Kidney epithelial cell (primary cell): ENCODE data around the gene ZNF22. TPM values are rescaled to one million over a fixed set of nuclear protein-coding genes. Genes with fewer than 3 reads are reported as not detected.

Experiments used
- DNase-seq: peaks from one replicate; pipeline ENCODE4 v3.0.0-alpha.2; 2010; ENCODE audit warnings: low read depth
- H3K27me3 ChIP-seq: 2 replicates; pipeline ENCODE4 v1.6.0; 2011; ENCODE audit warnings: low read length; ENCODE audit not compliant: control insufficient read depth, insufficient read depth
- H3K36me3 ChIP-seq: 2 replicates; pipeline ENCODE4 v1.5.1; 2011; ENCODE audit warnings: low read length; ENCODE audit not compliant: control insufficient read depth, insufficient read depth
- H3K4me3 ChIP-seq: 2 replicates; pipeline ENCODE4 v1.5.1; 2011; ENCODE audit warnings: low read depth, mild to moderate bottlenecking, control low read depth, low read length
- total RNA-seq: library from RNA; depleted of rRNA; stranded (reverse); fragments of >200 nt; gene quantifications from 2 replicates; pipeline ENCODE4 v1.2.3, GENCODE V29; 2015
- TF ChIP-seq, protein P1 (sequence below): IDR thresholded peaks from 2 replicates; pipeline ENCODE4 v1.5.1; 2011; ENCODE audit warnings: mild to moderate bottlenecking, moderate library complexity, low read length, control low read depth, inconsistent platforms; ENCODE audit not compliant: insufficient read depth, poor library complexity, severe bottlenecking

ZNF22 gene
- total RNA-seq, 1 donor from 2014 or later = 30.0 TPM

DNA sequence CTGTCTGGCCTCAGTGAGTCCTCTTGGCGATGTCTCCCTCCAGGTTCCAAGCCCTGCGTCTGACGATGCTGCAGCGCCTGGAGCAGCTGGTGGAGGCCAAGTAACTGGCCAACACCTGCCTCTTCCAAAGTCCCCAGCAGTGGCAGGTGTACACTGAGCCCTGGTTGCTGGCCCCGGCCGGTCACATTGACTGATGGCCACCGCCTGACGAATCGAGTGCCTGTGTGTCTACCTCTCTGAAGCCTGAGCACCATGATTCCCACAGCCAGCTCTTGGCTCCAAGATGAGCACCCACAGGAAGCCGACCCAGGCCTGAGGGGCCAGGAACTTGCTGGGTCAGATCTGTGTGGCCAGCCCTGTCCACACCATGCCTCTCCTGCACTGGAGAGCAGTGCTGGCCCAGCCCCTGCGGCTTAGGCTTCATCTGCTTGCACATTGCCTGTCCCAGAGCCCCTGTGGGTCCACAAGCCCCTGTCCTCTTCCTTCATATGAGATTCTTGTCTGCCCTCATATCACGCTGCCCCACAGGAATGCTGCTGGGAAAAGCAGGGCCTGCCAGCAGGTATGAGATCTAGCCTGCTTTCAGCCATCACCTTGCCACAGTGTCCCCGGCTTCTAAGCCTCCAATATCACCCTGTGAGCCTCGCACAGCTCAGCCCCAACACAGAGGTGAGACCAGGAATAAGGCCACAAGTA is 7.3 kb upstream of the ZNF22 start:
- TF ChIP-seq, protein P1, sequence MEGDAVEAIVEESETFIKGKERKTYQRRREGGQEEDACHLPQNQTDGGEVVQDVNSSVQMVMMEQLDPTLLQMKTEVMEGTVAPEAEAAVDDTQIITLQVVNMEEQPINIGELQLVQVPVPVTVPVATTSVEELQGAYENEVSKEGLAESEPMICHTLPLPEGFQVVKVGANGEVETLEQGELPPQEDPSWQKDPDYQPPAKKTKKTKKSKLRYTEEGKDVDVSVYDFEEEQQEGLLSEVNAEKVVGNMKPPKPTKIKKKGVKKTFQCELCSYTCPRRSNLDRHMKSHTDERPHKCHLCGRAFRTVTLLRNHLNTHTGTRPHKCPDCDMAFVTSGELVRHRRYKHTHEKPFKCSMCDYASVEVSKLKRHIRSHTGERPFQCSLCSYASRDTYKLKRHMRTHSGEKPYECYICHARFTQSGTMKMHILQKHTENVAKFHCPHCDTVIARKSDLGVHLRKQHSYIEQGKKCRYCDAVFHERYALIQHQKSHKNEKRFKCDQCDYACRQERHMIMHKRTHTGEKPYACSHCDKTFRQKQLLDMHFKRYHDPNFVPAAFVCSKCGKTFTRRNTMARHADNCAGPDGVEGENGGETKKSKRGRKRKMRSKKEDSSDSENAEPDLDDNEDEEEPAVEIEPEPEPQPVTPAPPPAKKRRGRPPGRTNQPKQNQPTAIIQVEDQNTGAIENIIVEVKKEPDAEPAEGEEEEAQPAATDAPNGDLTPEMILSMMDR = no peak
- Histone ChIP-seq H3K36me3 (no peaks in the 10 kb centered on the region), H3K4me3 (no peak overlapping the region), H3K27me3 (no peaks in the 10 kb centered on the region)
- no peak for DNase-seq

DNA sequence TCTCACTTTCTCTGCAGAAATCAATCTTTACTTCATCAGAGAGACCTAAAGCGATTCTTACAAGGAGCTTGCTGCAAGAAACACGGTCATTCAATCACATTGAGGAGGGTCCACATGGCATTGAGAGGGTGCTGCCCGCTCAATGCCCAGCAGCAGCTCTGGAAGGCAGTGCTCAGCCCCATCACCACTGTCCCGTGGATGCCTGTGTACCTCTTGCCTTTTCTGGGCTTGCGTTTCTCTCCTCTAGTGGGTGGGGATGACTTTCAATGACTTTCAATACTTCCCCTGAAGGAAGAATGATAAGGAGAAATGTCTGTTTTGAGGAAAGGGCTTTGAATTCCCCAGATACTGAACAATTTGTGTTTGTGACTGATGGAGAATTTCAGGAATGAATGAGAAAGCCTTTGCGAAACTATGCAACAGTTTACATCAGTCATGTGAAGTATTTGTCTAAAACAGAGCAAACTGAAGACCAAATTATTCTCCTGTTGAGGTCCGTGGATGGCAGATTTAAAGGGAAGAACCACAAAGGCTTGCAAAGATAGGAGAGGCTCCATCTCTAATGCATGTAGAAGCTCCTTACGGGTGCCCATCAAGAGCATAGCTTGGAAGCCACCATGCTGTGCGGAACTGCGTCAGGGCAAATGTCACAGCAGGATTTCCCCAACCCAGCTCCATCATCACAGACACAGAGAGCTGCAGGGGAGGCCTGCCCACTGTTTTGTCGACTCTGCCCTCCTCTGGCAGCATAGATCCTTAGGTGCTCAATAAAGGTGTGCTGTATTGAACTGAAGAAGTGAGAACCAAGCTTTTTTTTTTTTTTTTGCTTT is 6.6 kb upstream of the ZNF22 start:
- TF ChIP-seq, protein P1 = no peak
- no peaks in the 10 kb centered on the region for H3K36me3 ChIP-seq
- no peaks in the 10 kb centered on the region for H3K27me3 ChIP-seq
- no peak for DNase-seq
- no peak overlapping the region for H3K4me3 ChIP-seq

DNA sequence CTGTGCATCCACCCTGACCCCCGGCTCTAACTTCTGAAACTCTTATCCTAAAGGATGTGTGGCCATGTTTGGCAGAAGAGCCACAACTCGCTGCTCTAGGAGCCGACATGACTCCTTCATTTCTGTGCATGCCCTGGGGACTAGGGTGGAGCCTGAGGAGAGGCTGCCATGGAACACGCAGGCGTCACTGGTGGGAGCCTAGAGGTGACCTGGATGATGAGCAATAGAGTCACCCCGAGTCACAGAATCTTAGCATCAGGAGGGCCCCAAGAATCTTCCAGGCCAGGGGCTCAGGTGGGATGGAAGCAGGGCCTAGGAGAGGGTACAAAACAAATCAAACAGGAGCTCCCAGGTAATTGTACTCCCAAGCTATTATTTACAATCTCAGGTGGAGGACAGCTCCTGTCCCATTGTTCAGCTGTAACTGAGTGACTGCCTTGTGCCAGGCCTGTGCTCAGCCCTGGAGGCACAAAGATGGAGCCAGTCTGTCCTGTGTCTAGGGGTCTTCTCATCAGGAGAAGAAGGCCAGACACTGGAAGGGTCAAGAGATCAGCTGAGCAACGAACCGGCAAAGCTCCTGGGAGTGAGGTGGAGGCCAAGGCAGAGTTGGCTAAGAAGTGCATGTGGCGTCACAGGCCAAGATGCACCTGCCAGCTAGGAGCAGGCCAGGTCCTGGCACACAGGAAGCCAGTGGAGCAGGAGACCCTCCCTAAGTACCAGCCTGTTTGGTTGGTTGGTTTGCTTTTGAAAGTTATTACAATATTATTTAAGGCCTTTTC is 5.8 kb upstream of the ZNF22 start:
- DNase-seq = no peak

DNA sequence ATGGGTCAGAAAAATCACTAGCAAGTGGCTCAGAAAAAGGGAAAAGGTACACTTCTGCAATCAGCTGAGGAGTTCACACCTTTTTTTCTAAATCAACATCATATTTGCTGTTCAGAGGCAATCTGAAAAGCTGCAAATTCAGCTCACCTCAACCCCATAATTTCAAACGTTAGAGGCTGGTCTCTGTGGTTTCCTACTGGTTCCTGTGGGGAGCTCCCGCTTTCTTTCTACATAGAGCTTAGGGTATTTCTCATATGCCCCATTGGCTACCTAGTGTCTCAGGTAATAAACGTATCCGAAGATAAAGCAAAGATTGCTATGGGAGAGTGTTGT is 5.2 kb upstream of the ZNF22 start:
- Histone ChIP-seq H3K27me3 (no peaks in the 10 kb centered on the region), H3K4me3 (no peak overlapping the region), H3K36me3 (no peaks in the 10 kb centered on the region)
- no peak for DNase-seq
- TF ChIP-seq, protein P1 = no peak

More for the DNA sequence above, 5.8 kb upstream of the ZNF22 start:
- TF ChIP-seq, protein P1 = no peak
- Histone ChIP-seq H3K36me3 (no peaks in the 10 kb centered on the region), H3K27me3 (no peaks in the 10 kb centered on the region), H3K4me3 (no peak overlapping the region)

DNA sequence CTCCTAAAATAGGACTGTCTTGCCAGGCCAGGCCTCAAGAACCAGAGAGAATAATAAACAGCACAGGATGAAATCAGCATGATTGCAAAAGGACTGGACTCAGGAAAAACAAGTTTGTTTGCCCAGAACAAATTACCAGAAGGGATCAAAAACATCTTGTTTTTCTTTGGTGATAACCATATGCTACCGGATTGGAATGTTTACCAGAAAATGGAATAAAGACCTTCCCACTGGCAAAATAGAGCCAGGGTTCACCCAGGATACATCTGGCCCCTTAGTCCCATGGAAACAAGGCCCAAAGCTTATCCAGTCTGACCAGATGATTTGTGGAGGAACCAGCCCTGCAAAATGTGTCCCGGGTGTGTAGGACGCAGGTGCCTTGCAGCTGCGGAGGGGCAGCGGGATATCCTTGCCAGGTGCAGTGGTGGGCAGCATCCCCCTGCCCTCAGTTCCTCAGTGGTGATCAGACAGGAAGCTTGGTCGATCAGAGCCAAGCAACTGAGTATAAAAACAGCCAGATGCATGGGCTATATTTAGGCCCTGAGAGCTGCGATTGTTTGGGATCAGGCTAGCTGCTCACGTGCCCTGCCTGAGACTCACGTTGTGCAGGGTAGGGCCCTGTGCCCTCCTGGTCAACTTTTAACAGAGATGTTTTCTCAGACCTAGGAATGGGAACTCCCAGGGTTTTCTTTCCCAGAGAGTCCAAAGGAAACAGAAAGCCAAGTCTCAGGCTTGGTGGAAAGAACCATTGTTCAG is 4.6 kb upstream of the ZNF22 start:
- no peak for DNase-seq

More for the DNA sequence above, 4.6 kb upstream of the ZNF22 start:
- H3K27me3 ChIP-seq = no peaks in the 10 kb centered on the region
- H3K4me3 ChIP-seq = no peak overlapping the region
- H3K36me3 ChIP-seq = no peaks in the 10 kb centered on the region
- TF ChIP-seq, protein P1 = no peak
